GM18498 (cell line): ENCODE data around the gene RFX4.
A peak's percentile ranks its signal among the peaks of the same experiment; 100 is the strongest.

Experiments
- ATAC-seq: cut with Tn5 transposase; IDR thresholded peaks from one replicate; pipeline ENCODE4 v1.9.1; 2021; ENCODE audit warnings: mild to moderate bottlenecking, moderate library complexity; ENCODE audit not compliant: unreplicated experiment

RFX4 gene

GRCh38 chr12:106645465-106646330, 62.9 kb downstream of the RFX4 start:
- ATAC-seq: no peak

- ATAC-seq: no peak
These were observed 63.7 kb downstream of the RFX4 start for GRCh38 chr12:106646472-106646871.

GRCh38 chr12:106647793-106648514, 65.2 kb downstream of the RFX4 start:
- no peak for ATAC-seq

GRCh38 chr12:106648736-106649135, 65.9 kb downstream of the RFX4 start:
- no peak for ATAC-seq

GRCh38 chr12:106651552-106651951, 68.7 kb downstream of the RFX4 start:
- ATAC-seq: no peak

GRCh38 chr12:106652510-106653015, 69.8 kb downstream of the RFX4 start:
- ATAC-seq: no peak

- no peak for ATAC-seq
These were observed 72.8 kb downstream of the RFX4 start for GRCh38 chr12:106655577-106655976.

- ATAC-seq: no peak
These were observed 74.7 kb downstream of the RFX4 start for GRCh38 chr12:106657488-106657887.

- ATAC-seq: no peak
These were observed 80.6 kb downstream of the RFX4 start for GRCh38 chr12:106663385-106663784.

- ATAC-seq: no peak
These were observed 86.4 kb downstream of the RFX4 start for GRCh38 chr12:106669216-106669615.

- ATAC-seq: no peak
These were observed 87.3 kb downstream of the RFX4 start for GRCh38 chr12:106670131-106670530.

- peak; percentile 43 for ATAC-seq
These were observed 89.0 kb downstream of the RFX4 start for GRCh38 chr12:106671840-106672239.

GRCh38 chr12:106672314-106673025, 89.7 kb downstream of the RFX4 start:
- no peak for ATAC-seq

- ATAC-seq: no peak
These were observed 90.3 kb downstream of the RFX4 start for GRCh38 chr12:106673141-106673540.

- ATAC-seq: no peak
These were observed 93.0 kb downstream of the RFX4 start for GRCh38 chr12:106675651-106676435.

- ATAC-seq: no peak
These were observed 96.8 kb downstream of the RFX4 start for GRCh38 chr12:106679574-106679973.

- no peak for ATAC-seq
These were observed 97.5 kb downstream of the RFX4 start for GRCh38 chr12:106680280-106680679.

GRCh38 chr12:106681210-106681609, 98.4 kb downstream of the RFX4 start:
- no peak for ATAC-seq

GRCh38 chr12:106682594-106683234, 99.9 kb downstream of the RFX4 start:
- ATAC-seq: no peak

GRCh38 chr12:106684497-106684896, 101.7 kb downstream of the RFX4 start:
- no peak for ATAC-seq
